GM18508 (cell line): Measurements from ENCODE around the gene MARS1.
"Not testable (repeated sequence)": the region's sequence is repeated elsewhere in the genome, so short reads cannot be mapped to it uniquely, and the experiment has no call there.

Experiments
- ATAC-seq: cut with Tn5 transposase; IDR thresholded peaks from one replicate; pipeline ENCODE4 v1.9.1; 2021; ENCODE audit warnings: moderate number of reproducible peaks; ENCODE audit not compliant: insufficient read depth, unreplicated experiment

The MARS1 gene

DNA sequence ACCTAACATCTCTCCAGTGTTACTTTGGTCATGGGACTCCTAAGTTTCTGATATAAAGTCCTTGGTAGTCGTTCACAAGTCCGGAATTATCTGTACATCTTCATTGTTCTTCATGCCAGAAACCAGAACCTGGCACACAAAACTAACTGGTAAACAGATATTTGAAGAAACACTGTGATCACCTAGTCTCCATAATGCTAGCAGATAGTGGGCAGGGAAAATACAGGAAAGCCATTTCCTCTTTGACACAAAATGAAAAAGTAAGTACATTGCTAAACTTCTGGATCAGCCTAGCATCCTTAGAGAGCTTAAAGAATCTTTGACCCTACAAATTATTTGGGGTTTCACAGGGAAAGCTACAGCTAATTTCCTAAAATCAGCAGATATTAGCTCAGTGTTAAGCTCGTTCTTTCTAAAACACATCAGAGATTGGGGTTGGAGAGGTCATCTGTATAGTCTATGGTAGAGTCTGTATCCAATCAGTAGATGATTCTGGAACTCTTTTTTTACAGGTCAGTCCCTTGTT, 27.6 kb downstream of the MARS1 start:
- no peak for ATAC-seq

DNA sequence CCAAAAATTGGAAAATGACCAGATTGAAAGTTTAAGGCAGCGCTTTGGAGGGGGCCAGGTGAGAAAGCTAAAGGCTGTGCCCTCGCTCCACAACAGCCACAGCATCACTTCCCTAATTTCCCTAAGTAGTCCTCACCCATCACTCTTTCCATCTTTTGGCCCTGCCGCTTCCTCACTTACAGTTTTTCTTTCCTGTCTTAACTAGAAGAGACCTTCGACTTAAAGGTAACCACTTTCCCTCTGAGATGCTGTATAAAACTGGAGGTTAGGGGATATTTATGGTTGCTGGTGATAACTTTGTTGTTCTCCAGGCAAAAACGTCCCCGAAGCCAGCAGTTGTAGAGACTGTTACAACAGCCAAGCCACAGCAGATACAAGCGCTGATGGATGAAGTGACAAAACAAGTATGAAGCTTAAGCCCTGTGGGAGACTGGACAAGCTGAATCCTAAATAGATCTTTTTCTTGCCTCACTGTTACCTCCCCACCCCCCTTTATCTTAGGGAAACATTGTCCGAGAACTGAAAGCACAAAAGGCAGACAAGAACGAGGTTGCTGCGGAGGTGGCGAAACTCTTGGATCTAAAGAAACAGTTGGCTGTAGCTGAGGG, 28.2 kb downstream of the MARS1 start:
- no peak for ATAC-seq

DNA sequence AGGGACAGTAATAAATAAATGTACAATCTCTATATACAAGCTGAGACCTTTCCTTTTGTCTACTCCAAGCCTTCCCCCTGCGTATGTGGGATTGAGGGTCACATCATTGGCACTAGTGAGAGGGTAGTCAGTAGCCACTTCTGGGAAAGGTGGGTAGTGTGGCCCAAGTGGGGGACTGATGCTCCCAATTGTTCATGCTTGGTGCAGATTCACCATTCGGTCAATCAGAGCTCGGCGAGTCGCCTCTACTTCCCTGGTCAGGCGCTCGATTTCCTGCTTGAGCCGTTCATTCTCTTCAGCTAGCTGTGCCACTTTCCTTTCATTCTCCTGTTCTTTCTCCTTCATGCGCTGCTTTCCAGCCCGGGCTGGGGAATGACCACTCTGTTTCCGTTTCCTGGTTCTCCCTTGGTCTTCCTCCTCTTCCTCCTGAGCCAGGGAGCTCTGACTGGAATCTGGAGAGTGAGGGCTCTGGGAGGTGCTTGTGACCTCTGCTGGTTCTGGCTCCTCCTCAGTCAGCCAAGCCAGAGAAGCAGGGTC, 28.8 kb downstream of the MARS1 start:
- no peak for ATAC-seq

GRCh38 chr12:57517187-57517586, 29.3 kb downstream of the MARS1 start:
- no peak for ATAC-seq

DNA sequence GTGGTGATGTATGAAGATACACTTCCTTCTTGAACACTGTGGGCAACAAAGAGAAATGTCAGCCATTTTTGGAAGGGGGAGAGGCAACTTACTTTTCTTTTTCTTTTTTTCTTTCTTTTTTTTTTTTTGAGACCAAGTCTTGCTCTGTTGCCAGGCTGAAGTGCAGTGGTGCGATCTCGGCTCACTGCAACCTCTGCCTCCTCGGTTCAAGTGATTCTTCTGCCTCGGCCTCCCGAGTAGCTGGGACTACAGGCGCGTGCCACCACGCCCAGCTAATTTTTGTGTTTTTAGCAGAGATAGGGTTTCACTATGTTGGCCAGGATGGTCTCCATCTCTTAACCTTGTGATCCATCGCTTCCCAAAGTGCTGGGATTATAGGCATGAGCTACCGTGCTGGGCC, 29.9 kb downstream of the MARS1 start:
- not testable (repeated sequence) for ATAC-seq

- ATAC-seq = no peak
These were observed 30.5 kb downstream of the MARS1 start for GRCh38 chr12:57518176-57518919.

DNA sequence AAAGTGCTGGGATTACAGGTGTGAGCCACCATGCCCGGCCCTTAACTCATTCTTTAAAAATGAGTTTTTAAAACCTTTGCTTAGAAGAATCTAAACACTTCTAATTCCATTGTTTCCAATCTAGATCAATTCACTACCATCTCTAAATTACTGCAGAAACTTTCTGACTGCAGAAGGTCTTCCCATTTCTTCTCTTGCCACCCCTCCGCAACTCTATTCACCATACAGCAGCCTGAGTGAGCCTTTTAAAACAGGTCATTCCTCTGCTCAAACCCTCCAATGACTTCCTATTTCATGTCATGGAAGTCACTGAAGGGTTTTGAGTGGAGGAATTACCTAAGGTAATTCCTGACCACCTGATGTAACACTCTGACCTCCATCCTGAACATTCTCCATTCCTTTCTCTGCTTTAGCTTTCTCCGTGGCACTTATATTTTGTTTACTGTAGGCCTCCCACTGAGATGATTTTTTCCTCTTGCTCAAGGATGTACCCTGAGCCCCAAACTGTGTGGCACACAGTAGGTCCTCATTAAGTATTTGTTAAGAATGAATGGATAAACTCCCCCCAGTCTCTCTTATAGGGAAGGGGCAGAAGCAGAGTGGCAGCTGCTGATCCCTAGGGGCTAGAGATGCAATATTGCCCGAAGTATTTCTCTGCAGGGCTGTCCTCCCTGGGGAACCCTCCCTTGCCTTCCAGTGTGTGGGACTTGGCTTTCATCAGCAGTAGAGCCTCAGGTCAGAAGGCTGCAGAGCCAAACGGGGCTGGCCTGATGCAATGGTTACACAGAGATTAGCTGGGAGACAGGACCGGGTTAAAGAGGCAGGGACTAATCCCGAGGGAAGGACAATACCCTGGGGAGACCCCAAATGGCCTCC, 31.3 kb downstream of the MARS1 start:
- ATAC-seq = no peak

DNA sequence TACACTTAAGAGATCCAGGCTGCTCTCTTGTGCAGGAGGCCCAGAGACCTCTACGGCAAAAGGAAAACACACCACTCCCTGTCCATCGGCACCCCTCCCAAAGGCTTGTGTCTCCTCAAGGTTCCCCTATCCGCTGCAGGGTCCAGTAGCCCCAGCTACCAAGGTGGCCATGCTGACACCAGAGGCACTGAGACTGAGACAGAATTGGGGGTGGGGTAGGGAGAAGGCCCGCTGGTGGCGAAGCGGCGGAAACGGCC, 31.9 kb downstream of the MARS1 start:
- no peak for ATAC-seq

- peak; percentile 49 for ATAC-seq
These were observed 32.4 kb downstream of the MARS1 start, which contains the start of gene DDIT3 for GRCh38 chr12:57520053-57520818. TSS of gene DDIT3 (minus strand) at chr12:57520514. CDS start at chr12:57517406, 3,108 bp downstream.

GRCh38 chr12:57521525-57522010, 33.7 kb downstream of the MARS1 start:
- ATAC-seq = no peak

- ATAC-seq = peak; percentile 24
These were observed 34.4 kb downstream of the MARS1 start, which contains the start of gene MBD6 for GRCh38 chr12:57522011-57522886. TSS of gene MBD6 (plus strand) at chr12:57522824. CDS start at chr12:57524304, 1,480 bp downstream.

DNA sequence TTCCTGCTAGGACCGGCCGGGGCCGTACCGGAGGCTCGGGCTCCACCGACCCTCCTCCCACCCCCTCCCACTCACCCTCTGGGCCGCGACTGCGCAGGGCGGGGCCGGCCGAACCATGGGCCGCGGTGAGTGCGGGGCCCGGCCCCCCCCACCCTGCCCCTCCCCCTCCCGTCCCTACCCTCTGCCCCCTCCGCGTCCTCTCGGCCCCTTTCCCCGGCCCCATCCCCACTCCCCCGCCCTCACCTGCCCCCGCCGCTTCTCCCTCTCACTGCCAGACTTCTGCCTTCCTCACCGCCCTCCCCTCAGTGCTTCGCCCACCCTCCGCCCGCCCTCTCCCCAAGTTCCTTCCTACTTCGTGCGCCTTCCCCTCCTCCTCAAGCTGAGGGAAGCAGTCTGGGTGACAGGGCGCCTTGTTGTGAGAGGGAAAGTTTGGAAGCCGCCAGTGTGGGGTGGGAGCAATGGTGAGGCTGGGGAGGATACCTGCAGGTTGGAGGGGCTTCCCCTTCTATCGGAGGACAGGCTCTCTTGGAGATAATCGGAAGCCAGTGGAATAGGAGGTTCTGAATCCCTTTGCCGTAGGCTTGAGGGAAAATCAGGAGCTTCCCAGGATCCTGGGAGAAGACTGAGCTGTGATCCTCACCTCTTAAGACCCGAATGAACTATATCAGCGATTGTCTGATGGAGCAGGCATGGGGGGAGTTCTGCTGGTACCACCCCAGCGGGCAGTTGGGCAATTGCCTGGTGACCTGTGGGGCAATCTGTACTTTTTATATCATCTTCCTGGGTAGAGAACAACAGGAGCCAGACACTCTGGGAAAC, 35.2 kb downstream of the MARS1 start:
- no peak for ATAC-seq

GRCh38 chr12:57523706-57524614, 36.1 kb downstream of the MARS1 start:
- ATAC-seq = no peak

GRCh38 chr12:57524814-57525614, 37.1 kb downstream of the MARS1 start:
- ATAC-seq = no peak

- ATAC-seq = no peak
These were observed 37.9 kb downstream of the MARS1 start for GRCh38 chr12:57525615-57526383.
